ENCODE measurements around the gene MATN4. TPM values are rescaled to one million over a fixed set of nuclear protein-coding genes. Genes with fewer than 3 reads are reported as not detected.
A peak's percentile ranks its signal among the peaks of the same experiment; 100 is the strongest.

Gene MATN4
- total and polyA plus RNA-seq, 4 experiments from 2014 or later: not detected

- ChIA-PET CTCF (ENCODE audit: partially characterized antibody) (interaction anchor here (1.4 to 2.3 kb wide), 2 partner anchors 12 to 440 kb away, joined by 3 to 5 read pairs; no protein-coding TSS in a partner anchor), POLR2A (ENCODE audit: partially characterized antibody) (no interaction called here)
- DNase-seq: no peak
- Histone ChIP-seq H3K36me3 (ENCODE audit: insufficient read depth, low read length) (no peaks in the 10 kb centered on the region), H3K27me3 (ENCODE audit: insufficient read depth, low read length) (no peaks in the 10 kb centered on the region), H3K4me3 (ENCODE audit: low read length in 2 of 2) (no peak overlapping the region), H3K9me3 (ENCODE audit: control insufficient read depth in 1 of 2, low read length in 2 of 2) (no peaks in the 10 kb centered on the region), H3K4me1 (ENCODE audit: insufficient read depth, low read length) (no peaks in the 10 kb centered on the region), H3K27ac (ENCODE audit: low read depth, low read length) (no peak overlapping the region)
- H3K27ac Mint-ChIP-seq: peak overlapping the region in 2 of 7 donors; percentile 8 to 69
- peaks cover 0 to 9% of the 10 kb centered on the region in 2 donors for H3K36me3 Mint-ChIP-seq
- H3K4me3 Mint-ChIP-seq: no peak overlapping the region
- intact Hi-C loops (cut with micrococcal nuclease): no loop called here
- no peaks in the 10 kb centered on the region for H3K27me3 Mint-ChIP-seq
- no peaks in the 10 kb centered on the region for H3K9me3 Mint-ChIP-seq
- H3K4me1 Mint-ChIP-seq: no peaks in the 10 kb centered on the region
Observed at GRCh38 chr20:45330476-45330875, 22.4 kb upstream of the MATN4 start.

GRCh38 chr20:45329497-45330319 lies 21.6 kb upstream of the MATN4 start:
- CTCF ChIA-PET (ENCODE audit: partially characterized antibody): interaction anchor here (1.0 to 2.3 kb wide), 5 partner anchors 10 to 441 kb away, joined by 3 to 5 read pairs (median 3); partner anchors contain the start of gene SYS1

GRCh38 chr20:45328451-45328850 lies 20.4 kb upstream of the MATN4 start:
- Histone ChIP-seq H3K36me3 (ENCODE audit: insufficient read depth, low read length) (no peaks in the 10 kb centered on the region), H3K4me3 (ENCODE audit: low read length in 2 of 2) (no peak overlapping the region), H3K4me1 (ENCODE audit: insufficient read depth, low read length) (no peaks in the 10 kb centered on the region), H3K27me3 (ENCODE audit: insufficient read depth, low read length) (no peaks in the 10 kb centered on the region), H3K9me3 (ENCODE audit: control insufficient read depth in 1 of 2, low read length in 2 of 2) (no peaks in the 10 kb centered on the region), H3K27ac (ENCODE audit: low read depth, low read length) (no peak overlapping the region)
- no peak overlapping the region for H3K27ac Mint-ChIP-seq
- ChIA-PET CTCF (ENCODE audit: partially characterized antibody) (interaction anchor here (1.5 to 2.3 kb wide), 2 partner anchors 8 to 10 kb away, joined by 3 to 5 read pairs; no protein-coding TSS in a partner anchor), POLR2A (ENCODE audit: partially characterized antibody) (no interaction called here)
- H3K9me3 Mint-ChIP-seq: no peaks in the 10 kb centered on the region
- no peak overlapping the region for H3K4me3 Mint-ChIP-seq
- H3K36me3 Mint-ChIP-seq: peaks cover 0 to 9% of the 10 kb centered on the region in 2 donors
- H3K27me3 Mint-ChIP-seq: no peaks in the 10 kb centered on the region
- DNase-seq: no peak
- intact Hi-C loops (cut with micrococcal nuclease): no loop called here
- H3K4me1 Mint-ChIP-seq: no peaks in the 10 kb centered on the region

More at GRCh38 chr20:45329497-45330319, 21.6 kb upstream of the MATN4 start:
- Histone ChIP-seq H3K27me3 (ENCODE audit: insufficient read depth, low read length) (no peaks in the 10 kb centered on the region), H3K36me3 (ENCODE audit: insufficient read depth, low read length) (no peaks in the 10 kb centered on the region), H3K27ac (ENCODE audit: low read depth, low read length) (no peak overlapping the region), H3K9me3 (ENCODE audit: control insufficient read depth in 1 of 2, low read length in 2 of 2) (no peaks in the 10 kb centered on the region), H3K4me1 (ENCODE audit: insufficient read depth, low read length) (no peaks in the 10 kb centered on the region), H3K4me3 (ENCODE audit: low read length in 2 of 2) (no peak overlapping the region)
- no peaks in the 10 kb centered on the region for H3K27me3 Mint-ChIP-seq
- H3K27ac Mint-ChIP-seq: no peak overlapping the region
- no peaks in the 10 kb centered on the region for H3K4me1 Mint-ChIP-seq
- H3K9me3 Mint-ChIP-seq: no peaks in the 10 kb centered on the region
- POLR2A ChIA-PET (ENCODE audit: partially characterized antibody): no interaction called here
- no peak overlapping the region for H3K4me3 Mint-ChIP-seq
- H3K36me3 Mint-ChIP-seq: peaks cover 0 to 9% of the 10 kb centered on the region in 2 donors
- DNase-seq: no peak
- intact Hi-C loops (cut with micrococcal nuclease): no loop called here

- DNase-seq: no peak
- ChIA-PET POLR2A (ENCODE audit: partially characterized antibody) (interaction anchor here (1.7 kb wide), 1 partner anchor 37 kb away, joined by 3 read pairs; the partner anchor contains the start of gene SYS1), CTCF (ENCODE audit: partially characterized antibody) (interaction anchor here (0.5 to 2.2 kb wide), 5 partner anchors 48 to 446 kb away, joined by 3 to 9 read pairs (median 6); no protein-coding TSS in a partner anchor)
- H3K36me3 ChIP-seq (ENCODE audit: insufficient read depth, low read length): no peaks in the 10 kb centered on the region
- H3K4me1 ChIP-seq (ENCODE audit: insufficient read depth, low read length): peaks cover 15% of the 10 kb centered on the region
- no peaks in the 10 kb centered on the region for H3K27me3 ChIP-seq (ENCODE audit: insufficient read depth, low read length)
- no peaks in the 10 kb centered on the region for H3K9me3 ChIP-seq (ENCODE audit: control insufficient read depth in 1 of 2, low read length in 2 of 2)
- intact Hi-C loops (cut with micrococcal nuclease): no loop called here
- Mint-ChIP-seq H3K4me1 (peaks cover 4 to 14% (median 10%) of the 10 kb centered on the region in 4 donors), H3K27ac (no peak overlapping the region), H3K36me3 (peaks cover 0 to 5% of the 10 kb centered on the region in 2 donors), H3K4me3 (no peak overlapping the region), H3K27me3 (no peaks in the 10 kb centered on the region), H3K9me3 (no peaks in the 10 kb centered on the region)
- no peak overlapping the region for H3K4me3 ChIP-seq (ENCODE audit: low read length in 2 of 2)
- no peak overlapping the region for H3K27ac ChIP-seq (ENCODE audit: low read depth, low read length)
Observed at GRCh38 chr20:45325371-45325770, 17.3 kb upstream of the MATN4 start.

- H3K9me3 ChIP-seq (ENCODE audit: control insufficient read depth in 1 of 2, low read length in 2 of 2): no peaks in the 10 kb centered on the region
- Mint-ChIP-seq H3K27ac (no peak overlapping the region), H3K9me3 (no peaks in the 10 kb centered on the region), H3K27me3 (no peaks in the 10 kb centered on the region), H3K4me3 (no peak overlapping the region), H3K4me1 (peaks cover 11 to 25% (median 18%) of the 10 kb centered on the region in 4 donors), H3K36me3 (peaks cover 0 to 3% of the 10 kb centered on the region in 2 donors)
- ChIA-PET CTCF (ENCODE audit: partially characterized antibody) (interaction anchor here (1.3 to 7.9 kb wide), 4 partner anchors 10 to 447 kb away, joined by 3 to 125 read pairs (median 14); no protein-coding TSS in a partner anchor), POLR2A (ENCODE audit: partially characterized antibody) (no interaction called here)
- no peak for DNase-seq
- H3K4me3 ChIP-seq (ENCODE audit: low read length in 2 of 2): no peak overlapping the region
- H3K27ac ChIP-seq (ENCODE audit: low read depth, low read length): no peak overlapping the region
- H3K27me3 ChIP-seq (ENCODE audit: insufficient read depth, low read length): no peaks in the 10 kb centered on the region
- H3K36me3 ChIP-seq (ENCODE audit: insufficient read depth, low read length): no peaks in the 10 kb centered on the region
- peaks cover 28% of the 10 kb centered on the region for H3K4me1 ChIP-seq (ENCODE audit: insufficient read depth, low read length)
- intact Hi-C loops (cut with micrococcal nuclease): no loop called here
Observed at GRCh38 chr20:45323731-45324130, 15.6 kb upstream of the MATN4 start.

- no peaks in the 10 kb centered on the region for H3K27me3 ChIP-seq (ENCODE audit: insufficient read depth, low read length)
- intact Hi-C loops (cut with micrococcal nuclease): no loop called here
- Mint-ChIP-seq H3K27ac (no peak overlapping the region), H3K27me3 (no peaks in the 10 kb centered on the region), H3K9me3 (no peaks in the 10 kb centered on the region), H3K36me3 (peaks cover 0 to 3% of the 10 kb centered on the region in 2 donors), H3K4me1 (peaks cover 13 to 32% (median 22%) of the 10 kb centered on the region in 4 donors), H3K4me3 (no peak overlapping the region)
- peaks cover 29% of the 10 kb centered on the region for H3K4me1 ChIP-seq (ENCODE audit: insufficient read depth, low read length)
- no peaks in the 10 kb centered on the region for H3K9me3 ChIP-seq (ENCODE audit: control insufficient read depth in 1 of 2, low read length in 2 of 2)
- ChIA-PET CTCF (ENCODE audit: partially characterized antibody) (interaction anchor here (0.7 to 7.9 kb wide), 10 partner anchors 9 to 447 kb away, joined by 3 to 125 read pairs (median 5); partner anchors contain the start of gene SYS1), POLR2A (ENCODE audit: partially characterized antibody) (no interaction called here)
- H3K4me3 ChIP-seq (ENCODE audit: low read length in 2 of 2): no peak overlapping the region
- H3K27ac ChIP-seq (ENCODE audit: low read depth, low read length): no peak overlapping the region
- H3K36me3 ChIP-seq (ENCODE audit: insufficient read depth, low read length): no peaks in the 10 kb centered on the region
- DNase-seq: no peak
Observed at GRCh38 chr20:45322952-45323383, 14.9 kb upstream of the MATN4 start.

- ChIA-PET POLR2A (ENCODE audit: partially characterized antibody) (interaction anchor here (0.9 to 3.8 kb wide), 5 partner anchors 42 to 131 kb away, joined by 3 to 16 read pairs (median 9); partner anchors contain the start of genes PIGT and SYS1), CTCF (ENCODE audit: partially characterized antibody) (interaction anchor here (0.7 to 7.9 kb wide), 15 partner anchors 29 to 457 kb away, joined by 3 to 126 read pairs (median 7); partner anchors contain the start of genes SYS1 and TP53TG5)
- peaks cover 0 to 1% of the 10 kb centered on the region in 2 donors for H3K36me3 Mint-ChIP-seq
- H3K4me1 Mint-ChIP-seq: peaks cover 13 to 38% (median 22%) of the 10 kb centered on the region in 4 donors
- H3K4me3 ChIP-seq (ENCODE audit: low read length in 2 of 2): no peak overlapping the region
- H3K27ac ChIP-seq (ENCODE audit: low read depth, low read length): no peak overlapping the region
- H3K36me3 ChIP-seq (ENCODE audit: insufficient read depth, low read length): no peaks in the 10 kb centered on the region
- peak in 4 of 5 donors; percentile 30 to 43 (median 40) for DNase-seq
- peak overlapping the region in 7 of 8 donors; percentile 7 to 70 (median 36) for H3K4me3 Mint-ChIP-seq
- no peaks in the 10 kb centered on the region for H3K9me3 ChIP-seq (ENCODE audit: control insufficient read depth in 1 of 2, low read length in 2 of 2)
- H3K4me1 ChIP-seq (ENCODE audit: insufficient read depth, low read length): peaks cover 29% of the 10 kb centered on the region
- no peaks in the 10 kb centered on the region for H3K9me3 Mint-ChIP-seq
- intact Hi-C loops (cut with micrococcal nuclease): no loop called here
- no peaks in the 10 kb centered on the region for H3K27me3 ChIP-seq (ENCODE audit: insufficient read depth, low read length)
- H3K27me3 Mint-ChIP-seq: peaks cover 0 to 4% of the 10 kb centered on the region in 2 donors
- H3K27ac Mint-ChIP-seq: peak overlapping the region; percentile 50 to 91 (median 84)
Observed at GRCh38 chr20:45320948-45321595, 13.0 kb upstream of the MATN4 start.
